Measurements from ENCODE around the gene TMEM252. TPM values are rescaled to one million over a fixed set of nuclear protein-coding genes. Genes with fewer than 3 reads are reported as not detected.

TMEM252 gene
- total RNA-seq (under 1 TPM in 1 of 2 donors, not detected in 1; 0.17 TPM), polyA plus RNA-seq (not detected)

- Histone ChIP-seq H3K27ac (ENCODE audit: low read depth in 1 of 2, low read length in 2 of 2) (no peak within 1 kb of the TSS), H3K27me3 (ENCODE audit: control insufficient read depth in 4 of 4, insufficient read depth in 4 of 4, low read length in 3 of 4) (no peaks in the 10 kb centered on the region), H3K4me1 (ENCODE audit: control insufficient read depth in 4 of 4, insufficient read depth in 4 of 4, low read length in 3 of 4) (peaks cover 0 to 3% (median 0%) of the 10 kb centered on the region in 4 donors), H3K36me3 (ENCODE audit: control insufficient read depth in 4 of 4, insufficient read depth in 3 of 4, low read depth in 1 of 4, low read length in 3 of 4) (no peaks in the 10 kb centered on the region), H3K4me3 (ENCODE audit: low read depth in 1 of 3, low read length in 3 of 3) (no peak within 1 kb of the TSS), H3K9ac (ENCODE audit: low read depth in 1 of 2, low read length in 2 of 2) (no peak within 1 kb of the TSS), H3K9me3 (ENCODE audit: control insufficient read depth in 4 of 4, low read length in 3 of 4) (no peaks in the 10 kb centered on the region)
- DNase-seq (ENCODE audit: low spot score): no peak
- TF ChIP-seq HNF4G (IDR thresholded peaks at IDR 0.05) (no peak), ATF3 (IDR thresholded peaks at IDR 0.05) (no peak), FOXA2 (IDR thresholded peaks at IDR 0.05) (no peak), ZBTB33 (IDR thresholded peaks at IDR 0.05) (no peak), JUND (IDR thresholded peaks at IDR 0.05) (no peak), NR2F2 (IDR thresholded peaks at IDR 0.05) (no peak), YY1 (IDR thresholded peaks at IDR 0.05) (no peak), EGR1 (IDR thresholded peaks at IDR 0.05; ENCODE audit: low read depth in 2 of 2) (no peak), RAD21 (IDR thresholded peaks at IDR 0.05) (no peak)
- WGBS: 47% methylated on average over 8 of the region's 8 CpGs
Measured at GRCh38 chr9:68540712-68541535, at the start of gene TMEM252. TMEM252 (minus strand) TSS chr9:68540883; CDS start chr9:68540814, 69 bp downstream.

GRCh38 chr9:68585034-68585761 is 44.5 kb upstream of the TMEM252 start:
- Histone ChIP-seq H3K27me3 (ENCODE audit: control insufficient read depth in 4 of 4, insufficient read depth in 4 of 4, low read length in 3 of 4) (peaks cover 0 to 3% (median 0%) of the 10 kb centered on the region in 4 donors), H3K4me1 (ENCODE audit: control insufficient read depth in 4 of 4, insufficient read depth in 4 of 4, low read length in 3 of 4) (no peaks in the 10 kb centered on the region), H3K9me3 (ENCODE audit: control insufficient read depth in 4 of 4, low read length in 3 of 4) (no peaks in the 10 kb centered on the region), H3K4me3 (ENCODE audit: low read depth in 1 of 3, low read length in 3 of 3) (no peak overlapping the region), H3K27ac (ENCODE audit: low read depth in 1 of 2, low read length in 2 of 2) (no peak overlapping the region), H3K9ac (ENCODE audit: low read depth in 1 of 2, low read length in 2 of 2) (no peak overlapping the region), H3K36me3 (ENCODE audit: control insufficient read depth in 4 of 4, insufficient read depth in 3 of 4, low read depth in 1 of 4, low read length in 3 of 4) (no peaks in the 10 kb centered on the region)
- WGBS: 72% methylated on average over 19 of the region's 19 CpGs
- DNase-seq (ENCODE audit: low spot score): no peak
- TF ChIP-seq EGR1 (IDR thresholded peaks at IDR 0.05; ENCODE audit: low read depth in 2 of 2) (no peak), RXRA (IDR thresholded peaks at IDR 0.05) (no peak), HNF4G (IDR thresholded peaks at IDR 0.05) (no peak), TAF1 (conservative IDR thresholded peaks at IDR 0.05) (no peak), YY1 (IDR thresholded peaks at IDR 0.05) (no peak), CTCF (IDR thresholded peaks at IDR 0.05; ENCODE audit: low read depth, low read length, missing input control) (no peak), SP1 (IDR thresholded peaks at IDR 0.05) (no peak), JUND (IDR thresholded peaks at IDR 0.05) (no peak), FOXA1 (IDR thresholded peaks at IDR 0.05) (no peak), RAD21 (IDR thresholded peaks at IDR 0.05) (no peak), FOXA2 (IDR thresholded peaks at IDR 0.05) (no peak), NR2F2 (IDR thresholded peaks at IDR 0.05) (no peak), REST (IDR thresholded peaks at IDR 0.05) (no peak), GABPA (IDR thresholded peaks at IDR 0.05 in 1 of 2, conservative IDR thresholded peaks at IDR 0.05 in 1 of 2) (no peak), ZBTB33 (IDR thresholded peaks at IDR 0.05) (no peak)
- TF ChIP-seq, protein P1, sequence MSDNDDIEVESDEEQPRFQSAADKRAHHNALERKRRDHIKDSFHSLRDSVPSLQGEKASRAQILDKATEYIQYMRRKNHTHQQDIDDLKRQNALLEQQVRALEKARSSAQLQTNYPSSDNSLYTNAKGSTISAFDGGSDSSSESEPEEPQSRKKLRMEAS (IDR thresholded peaks at IDR 0.05): no peak
